Measurements from ENCODE around the gene TRPM3.

TRPM3 gene

GRCh38 chr9:70901013-70901412 is 220.4 kb downstream of the TRPM3 start:
- Histone ChIP-seq H3K4me3 (ENCODE audit: low read depth in 1 of 5, low read length in 5 of 5) (no peak overlapping the region), H3K9ac (ENCODE audit: low read length in 5 of 5) (no peak overlapping the region), H3K9me3 (ENCODE audit: control insufficient read depth in 5 of 5, low read length in 5 of 5) (no peaks in the 10 kb centered on the region), H3K27me3 (ENCODE audit: control insufficient read depth in 5 of 5, insufficient read depth in 4 of 5, low read length in 5 of 5) (peaks cover 0 to 3% (median 0%) of the 10 kb centered on the region in 5 donors), H3K4me1 (ENCODE audit: control insufficient read depth in 5 of 5, insufficient read depth in 5 of 5, low read length in 5 of 5) (no peaks in the 10 kb centered on the region), H3K36me3 (ENCODE audit: control insufficient read depth in 5 of 5, insufficient read depth in 5 of 5, low read length in 5 of 5) (no peaks in the 10 kb centered on the region), H3K27ac (ENCODE audit: low read depth, low read length) (no peak overlapping the region)

GRCh38 chr9:70893580-70894122 is 227.8 kb downstream of the TRPM3 start:
- Histone ChIP-seq H3K9ac (ENCODE audit: low read length in 5 of 5) (no peak overlapping the region), H3K27me3 (ENCODE audit: control insufficient read depth in 5 of 5, insufficient read depth in 4 of 5, low read length in 5 of 5) (no peaks in the 10 kb centered on the region), H3K9me3 (ENCODE audit: control insufficient read depth in 5 of 5, low read length in 5 of 5) (no peaks in the 10 kb centered on the region), H3K27ac (ENCODE audit: low read depth, low read length) (no peak overlapping the region), H3K4me1 (ENCODE audit: control insufficient read depth in 5 of 5, insufficient read depth in 5 of 5, low read length in 5 of 5) (no peaks in the 10 kb centered on the region), H3K4me3 (ENCODE audit: low read depth in 1 of 5, low read length in 5 of 5) (no peak overlapping the region), H3K36me3 (ENCODE audit: control insufficient read depth in 5 of 5, insufficient read depth in 5 of 5, low read length in 5 of 5) (no peaks in the 10 kb centered on the region)

GRCh38 chr9:70888471-70888870 is 232.9 kb downstream of the TRPM3 start:
- Histone ChIP-seq H3K4me1 (ENCODE audit: control insufficient read depth in 5 of 5, insufficient read depth in 5 of 5, low read length in 5 of 5) (no peaks in the 10 kb centered on the region), H3K9me3 (ENCODE audit: control insufficient read depth in 5 of 5, low read length in 5 of 5) (no peaks in the 10 kb centered on the region), H3K36me3 (ENCODE audit: control insufficient read depth in 5 of 5, insufficient read depth in 5 of 5, low read length in 5 of 5) (no peaks in the 10 kb centered on the region), H3K27ac (ENCODE audit: low read depth, low read length) (no peak overlapping the region), H3K9ac (ENCODE audit: low read length in 5 of 5) (no peak overlapping the region), H3K27me3 (ENCODE audit: control insufficient read depth in 5 of 5, insufficient read depth in 4 of 5, low read length in 5 of 5) (no peaks in the 10 kb centered on the region), H3K4me3 (ENCODE audit: low read depth in 1 of 5, low read length in 5 of 5) (no peak overlapping the region)

- Histone ChIP-seq H3K27me3 (ENCODE audit: control insufficient read depth in 5 of 5, insufficient read depth in 4 of 5, low read length in 5 of 5) (no peaks in the 10 kb centered on the region), H3K9ac (ENCODE audit: low read length in 5 of 5) (no peak overlapping the region), H3K4me1 (ENCODE audit: control insufficient read depth in 5 of 5, insufficient read depth in 5 of 5, low read length in 5 of 5) (no peaks in the 10 kb centered on the region), H3K36me3 (ENCODE audit: control insufficient read depth in 5 of 5, insufficient read depth in 5 of 5, low read length in 5 of 5) (no peaks in the 10 kb centered on the region), H3K4me3 (ENCODE audit: low read depth in 1 of 5, low read length in 5 of 5) (no peak overlapping the region), H3K27ac (ENCODE audit: low read depth, low read length) (no peak overlapping the region), H3K9me3 (ENCODE audit: control insufficient read depth in 5 of 5, low read length in 5 of 5) (no peaks in the 10 kb centered on the region)
Measured at GRCh38 chr9:70887826-70888225, 233.6 kb downstream of the TRPM3 start.

GRCh38 chr9:70883963-70884793 is 237.2 kb downstream of the TRPM3 start:
- H3K27ac ChIP-seq (ENCODE audit: low read depth, low read length): no peak overlapping the region
- H3K4me1 ChIP-seq (ENCODE audit: control insufficient read depth in 5 of 5, insufficient read depth in 5 of 5, low read length in 5 of 5): no peaks in the 10 kb centered on the region
- H3K4me3 ChIP-seq (ENCODE audit: low read depth in 1 of 5, low read length in 5 of 5): no peak overlapping the region
- no peak overlapping the region for H3K9ac ChIP-seq (ENCODE audit: low read length in 5 of 5)
- H3K36me3 ChIP-seq (ENCODE audit: control insufficient read depth in 5 of 5, insufficient read depth in 5 of 5, low read length in 5 of 5): no peaks in the 10 kb centered on the region
- no peaks in the 10 kb centered on the region for H3K9me3 ChIP-seq (ENCODE audit: control insufficient read depth in 5 of 5, low read length in 5 of 5)
- H3K27me3 ChIP-seq (ENCODE audit: control insufficient read depth in 5 of 5, insufficient read depth in 4 of 5, low read length in 5 of 5): no peaks in the 10 kb centered on the region

- no peak overlapping the region for H3K27ac ChIP-seq (ENCODE audit: low read depth, low read length)
- no peak overlapping the region for H3K4me3 ChIP-seq (ENCODE audit: low read depth in 1 of 5, low read length in 5 of 5)
- H3K9me3 ChIP-seq (ENCODE audit: control insufficient read depth in 5 of 5, low read length in 5 of 5): no peaks in the 10 kb centered on the region
- H3K4me1 ChIP-seq (ENCODE audit: control insufficient read depth in 5 of 5, insufficient read depth in 5 of 5, low read length in 5 of 5): no peaks in the 10 kb centered on the region
- H3K9ac ChIP-seq (ENCODE audit: low read length in 5 of 5): no peak overlapping the region
- H3K36me3 ChIP-seq (ENCODE audit: control insufficient read depth in 5 of 5, insufficient read depth in 5 of 5, low read length in 5 of 5): no peaks in the 10 kb centered on the region
- no peaks in the 10 kb centered on the region for H3K27me3 ChIP-seq (ENCODE audit: control insufficient read depth in 5 of 5, insufficient read depth in 4 of 5, low read length in 5 of 5)
Measured at GRCh38 chr9:70883056-70883455, 238.4 kb downstream of the TRPM3 start.

- Histone ChIP-seq H3K27me3 (ENCODE audit: control insufficient read depth in 5 of 5, insufficient read depth in 4 of 5, low read length in 5 of 5) (no peaks in the 10 kb centered on the region), H3K27ac (ENCODE audit: low read depth, low read length) (no peak overlapping the region), H3K9ac (ENCODE audit: low read length in 5 of 5) (no peak overlapping the region), H3K9me3 (ENCODE audit: control insufficient read depth in 5 of 5, low read length in 5 of 5) (no peaks in the 10 kb centered on the region), H3K4me1 (ENCODE audit: control insufficient read depth in 5 of 5, insufficient read depth in 5 of 5, low read length in 5 of 5) (no peaks in the 10 kb centered on the region), H3K4me3 (ENCODE audit: low read depth in 1 of 5, low read length in 5 of 5) (no peak overlapping the region), H3K36me3 (ENCODE audit: control insufficient read depth in 5 of 5, insufficient read depth in 5 of 5, low read length in 5 of 5) (no peaks in the 10 kb centered on the region)
Measured at GRCh38 chr9:70881333-70881732, 240.1 kb downstream of the TRPM3 start.

GRCh38 chr9:70880535-70880934 is 240.9 kb downstream of the TRPM3 start:
- no peaks in the 10 kb centered on the region for H3K4me1 ChIP-seq (ENCODE audit: control insufficient read depth in 5 of 5, insufficient read depth in 5 of 5, low read length in 5 of 5)
- no peak overlapping the region for H3K27ac ChIP-seq (ENCODE audit: low read depth, low read length)
- H3K27me3 ChIP-seq (ENCODE audit: control insufficient read depth in 5 of 5, insufficient read depth in 4 of 5, low read length in 5 of 5): no peaks in the 10 kb centered on the region
- H3K9ac ChIP-seq (ENCODE audit: low read length in 5 of 5): no peak overlapping the region
- H3K36me3 ChIP-seq (ENCODE audit: control insufficient read depth in 5 of 5, insufficient read depth in 5 of 5, low read length in 5 of 5): no peaks in the 10 kb centered on the region
- H3K9me3 ChIP-seq (ENCODE audit: control insufficient read depth in 5 of 5, low read length in 5 of 5): no peaks in the 10 kb centered on the region
- H3K4me3 ChIP-seq (ENCODE audit: low read depth in 1 of 5, low read length in 5 of 5): no peak overlapping the region

GRCh38 chr9:70878576-70878975 is 242.8 kb downstream of the TRPM3 start:
- Histone ChIP-seq H3K9me3 (ENCODE audit: control insufficient read depth in 5 of 5, low read length in 5 of 5) (no peaks in the 10 kb centered on the region), H3K4me3 (ENCODE audit: low read depth in 1 of 5, low read length in 5 of 5) (no peak overlapping the region)

GRCh38 chr9:70874451-70874850 is 247.0 kb downstream of the TRPM3 start:
- Histone ChIP-seq H3K4me3 (ENCODE audit: low read depth in 1 of 5, low read length in 5 of 5) (no peak overlapping the region), H3K36me3 (ENCODE audit: control insufficient read depth in 5 of 5, insufficient read depth in 5 of 5, low read length in 5 of 5) (no peaks in the 10 kb centered on the region), H3K27ac (ENCODE audit: low read depth, low read length) (no peak overlapping the region), H3K9ac (ENCODE audit: low read length in 5 of 5) (no peak overlapping the region), H3K27me3 (ENCODE audit: control insufficient read depth in 5 of 5, insufficient read depth in 4 of 5, low read length in 5 of 5) (no peaks in the 10 kb centered on the region), H3K4me1 (ENCODE audit: control insufficient read depth in 5 of 5, insufficient read depth in 5 of 5, low read length in 5 of 5) (no peaks in the 10 kb centered on the region), H3K9me3 (ENCODE audit: control insufficient read depth in 5 of 5, low read length in 5 of 5) (peaks cover 0 to 3% (median 0%) of the 10 kb centered on the region in 5 donors)

More at GRCh38 chr9:70878576-70878975, 242.8 kb downstream of the TRPM3 start:
- H3K9ac ChIP-seq (ENCODE audit: low read length in 5 of 5): no peak overlapping the region
- H3K4me1 ChIP-seq (ENCODE audit: control insufficient read depth in 5 of 5, insufficient read depth in 5 of 5, low read length in 5 of 5): no peaks in the 10 kb centered on the region
- no peaks in the 10 kb centered on the region for H3K36me3 ChIP-seq (ENCODE audit: control insufficient read depth in 5 of 5, insufficient read depth in 5 of 5, low read length in 5 of 5)
- H3K27ac ChIP-seq (ENCODE audit: low read depth, low read length): no peak overlapping the region
- H3K27me3 ChIP-seq (ENCODE audit: control insufficient read depth in 5 of 5, insufficient read depth in 4 of 5, low read length in 5 of 5): no peaks in the 10 kb centered on the region

All from subcutaneous abdominal adipose tissue (tissue), 5 donors.